Lower lobe of right lung (tissue), 2 donors: ENCODE data around the gene UCN3. TPM values are rescaled to one million over a fixed set of nuclear protein-coding genes. Genes with fewer than 3 reads are reported as not detected.
A peak's percentile ranks its signal among the peaks of the same experiment; 100 is the strongest.

ENCODE experiments used
- ATAC-seq, 2 donors: fragments of 200-7000 bp; cut with Tn5 transposase; one replicate each; pipeline ENCODE4 v1.9.1; 2020 to 2022; ENCODE audit warnings: mild to moderate bottlenecking in 2 of 2, moderate library complexity in 2 of 2
- DNase-seq: peaks from one replicate; pipeline ENCODE4 v3.0.0-alpha.2; 2020
- H3K27ac ChIP-seq: fragments of 200-600 bp; one replicate; pipeline ENCODE4 v1.8.0; 2022
- H3K27me3 ChIP-seq: fragments of 200-600 bp; one replicate; pipeline ENCODE4 v1.8.0; 2022; ENCODE audit warnings: low read depth
- H3K36me3 ChIP-seq: fragments of 200-600 bp; one replicate; pipeline ENCODE4 v1.8.0; 2022; ENCODE audit warnings: mild to moderate bottlenecking
- H3K4me1 ChIP-seq: fragments of 200-600 bp; one replicate; pipeline ENCODE4 v1.8.0; 2022
- H3K4me3 ChIP-seq: fragments of 200-600 bp; one replicate; pipeline ENCODE4 v1.8.0; 2022; ENCODE audit warnings: mild to moderate bottlenecking
- H3K9me3 ChIP-seq: fragments of 200-600 bp; one replicate; pipeline ENCODE4 v1.8.0; 2022
- intact Hi-C: fragments of 100-400 bp; cut with DNase I; formaldehyde crosslinking; loops from one replicate; pipeline ENCODE4 v1.11.0; 2022
- total RNA-seq: library from RNA; stranded (reverse); fragmentation: NEBNext Ultra II Directional; extraction: Animal tissue kit (Norgen Biotek cat#: 25700); gene quantifications from one replicate; pipeline ENCODE4 v1.2.1, GENCODE V29; 2021
- TF ChIP-seq, protein P1 (sequence below): fragments of 200-600 bp; IDR thresholded peaks from one replicate; pipeline ENCODE4 v1.8.0; 2022; ENCODE audit warnings: antibody characterized with exemption, mild to moderate bottlenecking
- donor health status: DM: no; HTN: yes; CAD: no; lungs with severe emphysema.

UCN3 gene
- total RNA-seq, 1 donor from 2014 or later: 0.53 TPM

- Histone ChIP-seq H3K4me1 (no peaks in the 10 kb centered on the region), H3K36me3 (no peaks in the 10 kb centered on the region), H3K4me3 (no peak overlapping the region), H3K9me3 (no peaks in the 10 kb centered on the region), H3K27me3 (peaks cover 5% of the 10 kb centered on the region), H3K27ac (no peak overlapping the region)
- intact Hi-C loops: no loop called here
- ATAC-seq: no peak
- no peak for DNase-seq
- TF ChIP-seq, protein P1, sequence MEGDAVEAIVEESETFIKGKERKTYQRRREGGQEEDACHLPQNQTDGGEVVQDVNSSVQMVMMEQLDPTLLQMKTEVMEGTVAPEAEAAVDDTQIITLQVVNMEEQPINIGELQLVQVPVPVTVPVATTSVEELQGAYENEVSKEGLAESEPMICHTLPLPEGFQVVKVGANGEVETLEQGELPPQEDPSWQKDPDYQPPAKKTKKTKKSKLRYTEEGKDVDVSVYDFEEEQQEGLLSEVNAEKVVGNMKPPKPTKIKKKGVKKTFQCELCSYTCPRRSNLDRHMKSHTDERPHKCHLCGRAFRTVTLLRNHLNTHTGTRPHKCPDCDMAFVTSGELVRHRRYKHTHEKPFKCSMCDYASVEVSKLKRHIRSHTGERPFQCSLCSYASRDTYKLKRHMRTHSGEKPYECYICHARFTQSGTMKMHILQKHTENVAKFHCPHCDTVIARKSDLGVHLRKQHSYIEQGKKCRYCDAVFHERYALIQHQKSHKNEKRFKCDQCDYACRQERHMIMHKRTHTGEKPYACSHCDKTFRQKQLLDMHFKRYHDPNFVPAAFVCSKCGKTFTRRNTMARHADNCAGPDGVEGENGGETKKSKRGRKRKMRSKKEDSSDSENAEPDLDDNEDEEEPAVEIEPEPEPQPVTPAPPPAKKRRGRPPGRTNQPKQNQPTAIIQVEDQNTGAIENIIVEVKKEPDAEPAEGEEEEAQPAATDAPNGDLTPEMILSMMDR: no peak
Measured at GRCh38 chr10:5323446-5323845, 41.3 kb upstream of the UCN3 start.

- Histone ChIP-seq H3K9me3 (no peaks in the 10 kb centered on the region), H3K27ac (no peak overlapping the region), H3K27me3 (peaks cover 5% of the 10 kb centered on the region), H3K4me3 (no peak overlapping the region), H3K4me1 (no peaks in the 10 kb centered on the region), H3K36me3 (no peaks in the 10 kb centered on the region)
- ATAC-seq (peak; percentile 25 to 28), DNase-seq (no peak)
- intact Hi-C loops: no loop called here
- TF ChIP-seq, protein P1: no peak
Measured at GRCh38 chr10:5325076-5325475, 39.7 kb upstream of the UCN3 start.

- H3K9me3 ChIP-seq: no peaks in the 10 kb centered on the region
- no peaks in the 10 kb centered on the region for H3K27me3 ChIP-seq
- H3K36me3 ChIP-seq: no peaks in the 10 kb centered on the region
- H3K4me3 ChIP-seq: no peak overlapping the region
- intact Hi-C loops: no loop called here
- H3K4me1 ChIP-seq: no peaks in the 10 kb centered on the region
- ATAC-seq (no peak), DNase-seq (no peak)
- H3K27ac ChIP-seq: no peak overlapping the region
- TF ChIP-seq, protein P1: no peak
Measured at GRCh38 chr10:5334196-5334880, 30.4 kb upstream of the UCN3 start.

GRCh38 chr10:5338010-5338409 lies 26.8 kb upstream of the UCN3 start:
- Histone ChIP-seq H3K4me3 (no peak overlapping the region), H3K4me1 (no peaks in the 10 kb centered on the region), H3K36me3 (no peaks in the 10 kb centered on the region), H3K9me3 (no peaks in the 10 kb centered on the region), H3K27ac (no peak overlapping the region), H3K27me3 (no peaks in the 10 kb centered on the region)
- DNase-seq (no peak), ATAC-seq (no peak)
- TF ChIP-seq, protein P1: no peak
- intact Hi-C loops: no loop called here

DNA sequence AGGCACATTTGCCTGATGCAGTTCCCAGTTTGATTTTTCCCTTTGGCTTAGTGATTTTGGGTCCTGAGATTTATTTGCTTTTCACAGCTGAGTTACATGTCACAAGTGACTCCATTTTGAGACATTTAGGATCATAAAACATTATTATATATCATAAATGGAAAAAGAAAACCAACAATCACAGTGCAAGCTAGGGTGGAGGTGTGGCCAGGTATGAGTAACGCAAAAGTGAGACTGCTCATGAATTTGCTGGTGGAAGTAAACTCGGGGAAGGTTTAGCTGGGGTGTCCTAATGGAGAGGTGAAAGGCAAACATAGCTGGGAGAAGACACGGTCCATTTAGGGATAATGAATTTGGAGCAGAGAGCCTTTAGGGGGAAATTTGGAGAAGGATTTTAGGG lies 21.7 kb upstream of the UCN3 start:
- H3K27ac ChIP-seq: no peak overlapping the region
- no peaks in the 10 kb centered on the region for H3K9me3 ChIP-seq
- DNase-seq: no peak
- no peaks in the 10 kb centered on the region for H3K4me1 ChIP-seq
- H3K4me3 ChIP-seq: no peak overlapping the region
- no peaks in the 10 kb centered on the region for H3K27me3 ChIP-seq
- no peaks in the 10 kb centered on the region for H3K36me3 ChIP-seq
- TF ChIP-seq, protein P1: no peak
- intact Hi-C loops: no loop called here
- no peak for ATAC-seq
